Hepatic stellate cell (primary cell): Measurements from ENCODE around the gene SPG7.

ENCODE experiments used
- DNase-seq: peaks from one replicate; pipeline ENCODE4 v3.0.0; 2011; ENCODE audit warnings: low spot score

SPG7 gene

DNA sequence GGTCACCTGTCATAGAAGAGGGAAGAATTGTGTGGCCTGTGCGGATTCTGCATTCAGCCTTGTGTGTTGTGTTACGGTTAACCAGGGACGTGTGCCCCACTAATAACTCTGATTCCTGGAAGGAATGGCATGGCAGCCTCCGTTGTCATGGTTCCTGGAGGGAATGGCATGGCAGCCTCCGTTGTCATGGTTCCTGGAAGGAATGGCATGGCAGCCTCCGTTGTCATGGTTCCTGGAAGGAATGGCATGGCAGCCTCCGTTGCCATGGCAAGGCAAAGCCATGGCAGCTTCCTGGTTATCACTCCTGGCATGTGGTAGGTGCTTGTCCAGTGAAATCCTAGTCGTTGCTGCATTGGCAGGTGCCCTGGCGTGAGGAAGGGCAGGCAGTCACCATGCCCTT lies 8.9 kb downstream of the SPG7 start:
- DNase-seq = no peak

DNA sequence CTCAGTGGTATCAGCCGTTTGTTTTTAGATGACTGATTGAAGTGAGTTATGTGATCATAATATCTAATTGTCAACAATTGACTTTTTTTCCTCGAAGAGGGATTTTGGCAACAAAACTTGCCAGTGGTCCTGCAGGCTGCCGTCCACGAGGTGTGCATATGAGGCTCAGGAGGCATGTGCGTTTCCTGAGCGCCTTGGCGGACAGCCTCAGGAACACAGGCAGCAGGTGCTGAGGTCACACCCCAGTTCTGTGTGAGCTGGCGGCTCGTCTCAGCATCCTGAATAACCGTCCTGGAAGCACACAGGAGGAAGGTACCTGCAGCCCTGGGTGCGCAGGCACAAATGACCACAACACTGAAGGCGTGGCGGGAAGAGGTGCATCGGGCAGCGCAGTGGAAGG lies 11.7 kb downstream of the SPG7 start:
- no peak for DNase-seq

- DNase-seq = no peak
These were observed 14.1 kb downstream of the SPG7 start for GRCh38 chr16:89522287-89522686.

GRCh38 chr16:89523680-89524344 lies 15.6 kb downstream of the SPG7 start:
- DNase-seq = no peak

GRCh38 chr16:89525146-89525913 lies 17.1 kb downstream of the SPG7 start:
- no peak for DNase-seq

GRCh38 chr16:89529097-89529496 lies 20.9 kb downstream of the SPG7 start:
- DNase-seq = no peak

GRCh38 chr16:89530401-89531381 lies 22.5 kb downstream of the SPG7 start:
- DNase-seq = no peak

GRCh38 chr16:89531821-89532526 lies 23.8 kb downstream of the SPG7 start:
- DNase-seq = no peak

DNA sequence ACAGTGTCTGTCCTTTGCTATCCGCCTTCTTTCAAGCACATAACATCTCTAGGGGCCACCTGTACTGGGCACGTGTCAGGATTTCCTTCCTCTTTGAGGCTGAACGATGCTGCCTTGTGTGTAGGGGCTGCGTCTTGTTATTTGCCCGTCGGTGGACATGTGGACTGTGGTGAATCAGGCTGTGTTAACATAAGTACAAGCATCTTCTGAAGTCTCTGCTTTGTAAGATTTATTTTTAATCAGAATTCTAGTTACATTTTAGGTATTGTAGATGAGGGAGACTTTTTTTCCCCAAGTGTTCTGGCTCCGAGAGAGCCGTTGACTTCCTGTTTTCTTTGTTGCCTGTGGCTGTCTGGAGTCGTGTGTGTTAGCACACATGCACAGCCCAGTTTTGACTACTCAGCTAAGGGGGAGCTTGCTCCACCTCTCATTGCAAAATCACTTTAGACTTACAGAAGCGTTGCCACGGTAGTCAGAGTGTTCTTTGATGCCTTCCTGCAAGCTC lies 26.1 kb downstream of the SPG7 start:
- no peak for DNase-seq

- no peak for DNase-seq
These were observed 28.2 kb downstream of the SPG7 start for GRCh38 chr16:89536371-89536770.

- DNase-seq = no peak
These were observed 28.8 kb downstream of the SPG7 start for GRCh38 chr16:89536886-89537548.

GRCh38 chr16:89537549-89537925 lies 29.3 kb downstream of the SPG7 start:
- DNase-seq = no peak

DNA sequence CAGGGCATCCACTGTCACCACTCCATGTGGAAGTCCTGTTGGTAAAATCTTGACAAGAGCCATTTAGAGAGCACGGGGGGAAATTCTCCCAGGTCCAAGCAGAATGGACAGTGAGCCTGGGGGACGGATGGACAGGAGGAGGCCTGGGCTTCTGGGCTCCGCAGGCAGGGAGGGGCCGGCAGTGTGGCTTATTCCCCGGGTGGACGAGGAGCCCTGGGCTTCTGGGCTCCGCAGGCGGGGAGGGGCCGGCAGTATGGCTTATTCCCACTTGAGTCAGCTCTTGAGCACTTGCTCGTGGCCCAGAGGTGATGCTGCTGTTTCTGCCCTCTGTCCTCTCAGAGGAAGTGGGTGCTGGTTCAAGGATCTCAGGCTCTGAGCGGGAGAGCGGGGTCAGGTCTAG lies 30.1 kb downstream of the SPG7 start:
- DNase-seq = no peak

- DNase-seq = no peak
These were observed 32.4 kb downstream of the SPG7 start for GRCh38 chr16:89540557-89540956.

- no peak for DNase-seq
These were observed 33.6 kb downstream of the SPG7 start for GRCh38 chr16:89541792-89542191.

DNA sequence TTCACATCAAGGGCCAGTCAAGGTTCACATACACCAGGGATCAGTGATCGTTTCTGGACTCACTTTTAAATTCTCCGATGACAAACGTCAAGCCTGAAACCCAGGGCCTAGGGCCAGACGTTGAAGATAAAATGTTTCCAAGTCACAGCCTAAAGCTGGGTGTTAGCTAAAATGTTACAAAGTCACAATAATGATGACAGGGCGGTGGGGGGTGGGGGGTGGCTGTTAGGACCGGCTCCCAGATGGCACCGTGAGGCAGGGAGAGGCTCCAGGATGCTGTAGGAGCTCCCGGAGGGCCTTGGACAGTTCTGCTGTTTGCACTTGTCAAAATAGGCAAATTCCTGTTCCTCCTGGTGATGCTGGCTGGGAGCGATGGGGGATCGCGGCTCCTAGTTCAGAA lies 35.9 kb downstream of the SPG7 start:
- no peak for DNase-seq

DNA sequence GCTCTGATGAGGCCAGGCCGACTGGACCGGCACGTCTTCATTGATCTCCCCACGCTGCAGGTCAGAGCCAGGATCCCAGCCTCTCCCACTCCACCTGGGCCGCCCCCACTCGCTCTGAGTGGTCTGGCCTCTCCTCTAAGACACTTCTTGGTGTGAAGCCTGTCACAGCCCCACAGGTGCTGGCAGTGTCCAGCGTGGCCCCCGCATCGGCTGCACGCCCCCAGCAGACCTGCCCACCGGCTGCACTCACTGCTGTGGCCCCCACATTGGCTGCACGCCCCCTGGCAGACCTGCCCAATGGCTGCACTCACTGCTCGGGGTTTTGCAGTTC lies 36.5 kb downstream of the SPG7 start:
- no peak for DNase-seq

GRCh38 chr16:89545044-89545830 lies 37.0 kb downstream of the SPG7 start:
- DNase-seq = no peak

DNA sequence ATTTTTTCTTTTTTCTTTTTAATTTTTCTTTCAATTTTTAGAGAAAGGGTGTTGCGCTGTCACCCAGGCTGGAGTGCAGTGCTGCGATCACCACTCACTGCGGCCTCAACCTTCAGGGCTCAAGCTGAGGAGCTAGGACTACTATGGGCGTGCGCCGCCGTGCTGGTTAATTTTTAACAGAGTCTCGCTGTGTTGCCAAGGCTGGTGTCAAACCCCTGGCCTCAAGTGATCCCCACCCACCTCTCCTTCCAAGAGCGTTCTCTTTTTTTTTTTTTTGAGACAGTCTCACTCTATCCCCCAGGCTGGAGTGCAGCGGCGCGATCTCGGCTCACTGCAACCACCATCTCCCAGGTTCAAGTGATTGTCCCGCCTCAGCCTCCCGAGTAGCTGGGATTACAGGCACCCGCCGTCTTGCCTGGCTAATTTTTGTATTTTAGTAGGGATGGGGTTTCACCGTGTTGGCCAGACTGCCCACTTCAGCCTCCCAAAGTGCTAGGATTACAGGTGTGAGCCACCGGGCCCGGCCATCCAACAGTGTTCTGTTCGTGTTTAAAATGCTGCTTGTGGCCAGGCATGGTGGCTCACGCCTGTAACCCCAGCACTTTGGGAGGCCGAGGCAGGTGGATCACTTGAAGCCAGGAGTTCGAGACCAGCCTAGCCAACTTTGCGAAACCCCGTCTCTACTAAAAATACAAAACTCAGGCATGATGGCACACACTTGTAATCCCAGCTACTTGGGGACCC lies 37.8 kb downstream of the SPG7 start:
- DNase-seq = no peak

GRCh38 chr16:89546781-89547180 lies 38.6 kb downstream of the SPG7 start:
- DNase-seq = no peak
